Posterior vena cava (tissue), 2 donors: ENCODE results near the gene COBLL1. TPM values are rescaled to one million over a fixed set of nuclear protein-coding genes. Genes with fewer than 3 reads are reported as not detected.
"Not testable (repeated sequence)": the region's sequence is repeated elsewhere in the genome, so short reads cannot be mapped to it uniquely, and the experiment has no call there.

Experiments used
- DNase-seq: peaks from one replicate; pipeline ENCODE4 v3.0.0-alpha.2; 2020; ENCODE audit warnings: low spot score
- intact Hi-C, 2 donors: fragments of 100-400 bp; cut with DNase I; formaldehyde crosslinking; loops; one replicate each; pipeline versions ENCODE4 v1.14.1 to v1.14.2; 2022 to 2023
- total RNA-seq, 2 donors: library from RNA; stranded (reverse); fragmentation: NEBNext Ultra II Directional; extraction: Animal tissue kit (Norgen Biotek cat#: 25700); gene quantifications; one replicate each; pipeline ENCODE4 v1.2.1, GENCODE V29; 2021
- donor health status: DM: yes; HTN: yes; CAD: no.
- donor health status: DM: yes; HTN: yes; CAD: no.

The COBLL1 gene
- total RNA-seq, 2 donors from 2014 or later = 76.9 to 92.6 TPM

- DNase-seq = no peak
- intact Hi-C loops = no loop called here
These were observed 68.5 kb downstream of the COBLL1 start for GRCh38 chr2:164773091-164773490.

GRCh38 chr2:164771897-164772296 lies 69.7 kb downstream of the COBLL1 start:
- intact Hi-C loops = no loop called here

GRCh38 chr2:164770421-164770916 lies 71.2 kb downstream of the COBLL1 start:
- intact Hi-C loops = no loop called here
- DNase-seq = no peak

More at GRCh38 chr2:164771897-164772296, 69.7 kb downstream of the COBLL1 start:
- DNase-seq = no peak

- intact Hi-C loops = no loop called here
- DNase-seq = no peak
These were observed 74.7 kb downstream of the COBLL1 start for GRCh38 chr2:164766954-164767320.

- DNase-seq = no peak
- intact Hi-C loops = no loop called here
These were observed 75.2 kb downstream of the COBLL1 start for GRCh38 chr2:164766216-164766953.

GRCh38 chr2:164764996-164765395 lies 76.6 kb downstream of the COBLL1 start:
- DNase-seq = no peak
- intact Hi-C loops = no loop called here

GRCh38 chr2:164764474-164764873 lies 77.1 kb downstream of the COBLL1 start:
- DNase-seq = no peak
- intact Hi-C loops = no loop called here

- intact Hi-C loops = no loop called here
These were observed 78.2 kb downstream of the COBLL1 start for GRCh38 chr2:164763431-164763830.

GRCh38 chr2:164761737-164762460 lies 79.7 kb downstream of the COBLL1 start:
- no peak for DNase-seq
- intact Hi-C loops = no loop called here

More at GRCh38 chr2:164763431-164763830, 78.2 kb downstream of the COBLL1 start:
- no peak for DNase-seq

GRCh38 chr2:164761201-164761600 lies 80.4 kb downstream of the COBLL1 start:
- intact Hi-C loops, DNase-seq: not testable (repeated sequence)

GRCh38 chr2:164760179-164760578 lies 81.4 kb downstream of the COBLL1 start:
- DNase-seq = no peak
- intact Hi-C loops = no loop called here

- DNase-seq = no peak
- intact Hi-C loops = no loop called here
These were observed 83.5 kb downstream of the COBLL1 start for GRCh38 chr2:164757934-164758695.

GRCh38 chr2:164756773-164757172 lies 84.8 kb downstream of the COBLL1 start:
- no peak for DNase-seq
- intact Hi-C loops = no loop called here

- no peak for DNase-seq
- intact Hi-C loops = no loop called here
These were observed 85.7 kb downstream of the COBLL1 start for GRCh38 chr2:164755952-164756351.

GRCh38 chr2:164754157-164755093 lies 87.2 kb downstream of the COBLL1 start:
- intact Hi-C loops = no loop called here
- DNase-seq = no peak

- no peak for DNase-seq
- intact Hi-C loops = no loop called here
These were observed 88.7 kb downstream of the COBLL1 start for GRCh38 chr2:164752956-164753355.

GRCh38 chr2:164747783-164748433 lies 93.7 kb downstream of the COBLL1 start:
- intact Hi-C loops = no loop called here
- DNase-seq = no peak

- DNase-seq = no peak
- intact Hi-C loops = no loop called here
These were observed 94.5 kb downstream of the COBLL1 start for GRCh38 chr2:164747140-164747539.
